OCI-LY3 (cell line): ENCODE results near the gene ZFAND3.

Experiments
- H2AFZ ChIP-seq: fragments of 200-600, 300-600 bp; shearing (Covaris generic); 2 replicates; pipeline ENCODE4 v1.6.0; 2014; ENCODE audit warnings: antibody characterized with exemption, low read depth, low read length
- H3K27ac ChIP-seq: fragments of 200-600, 300-600 bp; sonication (generic); 2 replicates; pipeline ENCODE4 v1.5.1; 2014; ENCODE audit warnings: mild to moderate bottlenecking, low read length, moderate library complexity, mixed read lengths
- H3K27me3 ChIP-seq: fragments of 200-600, 300-600 bp; sonication (generic); 2 replicates; pipeline ENCODE4 v1.6.1; 2014; ENCODE audit warnings: low read depth, low read length, mixed read lengths
- H3K36me3 ChIP-seq: fragments of 200-600, 300-600 bp; sonication (generic); replicated peaks from 2 replicates; pipeline ENCODE3; 2014; ENCODE audit warnings: low read depth, low read length, mixed read lengths
- H3K4me1 ChIP-seq: fragments of 300-600, 200-600 bp; sonication (generic); 2 replicates; pipeline ENCODE4 v1.6.1; 2014; ENCODE audit warnings: low read length, mixed read lengths
- H3K4me2 ChIP-seq: fragments of 200-600, 300-600 bp; sonication (generic); 2 replicates; pipeline ENCODE4 v1.6.1; 2014; ENCODE audit warnings: low read length, mixed read lengths
- H3K4me3 ChIP-seq: fragments of 300-600, 200-600 bp; sonication (generic); 2 replicates; pipeline ENCODE4 v1.5.1; 2014; ENCODE audit warnings: antibody characterized with exemption, mild to moderate bottlenecking, low read length, moderate library complexity
- H3K79me2 ChIP-seq: fragments of 300-600, 200-600 bp; shearing (Covaris generic); 2 replicates; pipeline ENCODE4 v1.6.1; 2014; ENCODE audit warnings: mild to moderate bottlenecking, low read length, mixed read lengths
- H3K9ac ChIP-seq: fragments of 300-600, 200-600 bp; shearing (Covaris generic); 2 replicates; pipeline ENCODE4 v1.6.0; 2014; ENCODE audit warnings: mild to moderate bottlenecking, low read length, moderate library complexity
- H3K9me3 ChIP-seq: fragments of 200-600, 300-600 bp; shearing (Covaris generic); 2 replicates; pipeline ENCODE4 v1.6.1; 2014; ENCODE audit warnings: low read length, mixed read lengths; ENCODE audit not compliant: insufficient read depth
- H4K20me1 ChIP-seq: fragments of 200-600, 300-600 bp; sonication (generic); 2 replicates; pipeline ENCODE4 v1.6.1; 2016; ENCODE audit warnings: low read length, mixed read lengths; ENCODE audit not compliant: insufficient read depth
- CTCF ChIP-seq: fragments of 200-600, 300-600 bp; sonication (generic); IDR thresholded peaks from 2 replicates; pipeline ENCODE4 v1.5.1; 2014; ENCODE audit warnings: antibody characterized with exemption, low read length, low read depth
- EZH2phosphoT487 ChIP-seq: fragments of 200-600 bp; shearing (Covaris generic); IDR thresholded peaks from 2 replicates; pipeline ENCODE4 v1.6.1; 2018; ENCODE audit warnings: antibody characterized with exemption, mixed run types, low read depth

Gene ZFAND3

GRCh38 chr6:38174806-38175495 lies 355.4 kb downstream of the ZFAND3 start:
- Histone ChIP-seq H3K27me3 (no peaks in the 10 kb centered on the region), H3K9ac (no peak overlapping the region), H3K27ac (no peak overlapping the region), H3K4me1 (peaks cover 1% of the 10 kb centered on the region), H3K36me3 (no peaks in the 10 kb centered on the region), H3K9me3 (no peaks in the 10 kb centered on the region), H3K4me2 (no peak overlapping the region), H2AFZ (no peak overlapping the region), H3K4me3 (no peak overlapping the region), H4K20me1 (no peaks in the 10 kb centered on the region), H3K79me2 (no peaks in the 10 kb centered on the region)
- TF ChIP-seq CTCF (no peak), EZH2phosphoT487 (no peak)

- Histone ChIP-seq H3K9me3 (no peaks in the 10 kb centered on the region), H3K4me1 (peaks cover 10% of the 10 kb centered on the region), H2AFZ (no peak overlapping the region), H3K79me2 (no peaks in the 10 kb centered on the region), H3K36me3 (no peaks in the 10 kb centered on the region), H3K27me3 (no peaks in the 10 kb centered on the region), H3K4me3 (no peak overlapping the region), H4K20me1 (no peaks in the 10 kb centered on the region), H3K27ac (no peak overlapping the region), H3K9ac (no peak overlapping the region), H3K4me2 (no peak overlapping the region)
- TF ChIP-seq CTCF (no peak), EZH2phosphoT487 (no peak)
These were observed 356.3 kb downstream of the ZFAND3 start for GRCh38 chr6:38175786-38176185.

- Histone ChIP-seq H4K20me1 (no peaks in the 10 kb centered on the region), H3K9me3 (no peaks in the 10 kb centered on the region)
These were observed 357.5 kb downstream of the ZFAND3 start for GRCh38 chr6:38176797-38177751.

GRCh38 chr6:38177882-38178583 lies 358.5 kb downstream of the ZFAND3 start:
- Histone ChIP-seq H3K4me1 (peaks cover 24% of the 10 kb centered on the region), H3K27ac (no peak overlapping the region), H3K36me3 (no peaks in the 10 kb centered on the region), H3K27me3 (no peaks in the 10 kb centered on the region), H4K20me1 (no peaks in the 10 kb centered on the region), H3K9me3 (no peaks in the 10 kb centered on the region), H3K4me2 (no peak overlapping the region), H3K4me3 (no peak overlapping the region), H3K79me2 (no peaks in the 10 kb centered on the region), H3K9ac (no peak overlapping the region), H2AFZ (no peak overlapping the region)
- no peak for TF ChIP-seq CTCF
- no peak for TF ChIP-seq EZH2phosphoT487

More at GRCh38 chr6:38176797-38177751, 357.5 kb downstream of the ZFAND3 start:
- Histone ChIP-seq H3K4me3 (no peak overlapping the region), H2AFZ (no peak overlapping the region), H3K4me2 (no peak overlapping the region), H3K4me1 (peaks cover 18% of the 10 kb centered on the region), H3K36me3 (no peaks in the 10 kb centered on the region), H3K79me2 (no peaks in the 10 kb centered on the region), H3K27me3 (no peaks in the 10 kb centered on the region), H3K27ac (no peak overlapping the region), H3K9ac (no peak overlapping the region)
- TF ChIP-seq EZH2phosphoT487 = no peak
